HG03521 (cell line): Measurements from ENCODE around the gene DBI.

Experiments
- ATAC-seq: cut with Tn5 transposase; IDR thresholded peaks from one replicate; pipeline ENCODE4 v1.9.1; 2021; ENCODE audit warnings: mild to moderate bottlenecking, moderate library complexity; ENCODE audit not compliant: unreplicated experiment

DBI gene

GRCh38 chr2:119366649-119367471 lies at the start of gene DBI, which contains the start of gene C2orf76:
Gene DBI, plus strand, starts transcription at chr2:119366977. Its CDS starts 75 bp downstream, at chr2:119367052.
Gene C2orf76, minus strand, starts transcription at chr2:119366834. Its CDS starts 26,875 bp downstream, at chr2:119339959.
- ATAC-seq, result peak; percentile 95

DNA sequence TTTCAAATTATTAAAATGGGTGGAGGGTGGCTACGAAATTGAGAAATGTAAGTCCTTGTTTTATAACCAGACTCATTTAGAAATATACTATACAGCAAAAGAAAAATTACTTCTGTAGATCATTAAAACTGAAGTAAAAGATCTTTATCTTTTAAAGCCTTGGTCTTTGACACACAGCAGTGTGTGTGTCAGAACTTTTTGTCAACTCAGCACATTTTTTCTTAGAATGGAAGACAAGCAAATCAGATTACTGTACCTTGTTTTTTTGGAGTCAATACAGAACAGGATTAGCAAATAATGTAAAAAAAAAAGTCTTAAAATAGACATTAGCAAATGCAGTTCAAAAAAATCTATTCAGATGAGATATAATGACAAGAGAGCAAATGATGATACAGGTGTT lies 49.2 kb upstream of the DBI start:
- ATAC-seq, result no peak

- ATAC-seq, result no peak
Measured at GRCh38 chr2:119319593-119319992, 47.2 kb upstream of the DBI start.

DNA sequence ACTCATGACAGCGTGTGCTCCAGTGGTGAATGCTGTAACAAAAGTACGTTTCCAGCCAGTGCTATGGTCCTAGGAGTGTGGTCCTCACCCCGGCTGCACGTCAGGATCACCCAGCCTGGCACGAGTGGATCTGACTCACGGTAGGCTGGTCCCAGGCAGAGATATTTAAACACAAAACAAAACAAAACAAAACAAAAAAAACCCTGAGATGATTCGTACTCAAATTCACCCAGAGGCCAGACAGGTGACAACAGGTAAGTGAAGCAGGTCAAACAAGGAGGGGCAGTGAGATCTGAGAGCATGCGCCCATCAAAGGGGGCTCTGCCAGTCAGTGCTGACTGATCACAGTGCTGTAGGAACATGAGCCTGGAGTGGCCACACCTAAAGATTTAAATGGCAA lies 43.3 kb upstream of the DBI start:
- ATAC-seq, result no peak

GRCh38 chr2:119324685-119325270 lies 42.0 kb upstream of the DBI start:
- no peak for ATAC-seq

DNA sequence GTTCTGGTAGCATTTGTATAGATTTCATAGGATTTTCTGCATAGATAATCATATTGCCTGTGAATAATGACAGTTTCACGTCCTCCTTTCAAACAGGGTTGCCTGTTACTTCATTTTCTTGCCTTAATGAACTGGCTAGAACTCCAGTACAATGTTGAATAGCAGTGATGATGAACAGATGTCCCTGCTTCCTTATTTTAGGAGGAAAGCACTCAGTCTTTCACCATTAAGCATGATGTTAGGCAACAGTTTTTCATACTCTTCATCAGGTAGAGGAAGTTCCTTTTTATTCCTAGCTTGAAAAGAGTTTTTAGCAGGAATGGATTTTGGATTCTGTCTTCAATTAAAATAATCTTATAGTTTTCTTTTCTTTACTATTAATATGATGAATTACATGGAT lies 39.8 kb upstream of the DBI start:
- ATAC-seq, result no peak

DNA sequence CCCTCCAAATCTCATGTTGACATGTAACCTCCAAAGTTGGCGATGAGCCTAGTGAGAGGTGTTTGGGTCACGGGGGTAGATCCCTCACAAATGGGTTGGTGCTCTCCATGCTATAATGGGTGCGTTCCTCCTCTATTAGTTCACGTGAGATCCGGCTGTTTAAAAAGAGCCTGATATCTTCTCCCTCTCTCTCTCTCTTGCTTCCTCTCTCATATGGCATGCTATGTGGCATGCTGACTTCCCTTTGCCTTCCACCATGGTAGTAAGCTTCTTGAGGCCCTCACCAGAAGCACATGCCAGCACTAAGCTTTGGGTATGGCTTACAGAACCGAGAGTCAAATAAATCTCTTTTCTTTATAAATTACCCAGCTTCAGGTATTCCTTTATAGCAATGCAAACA lies 39.3 kb upstream of the DBI start:
- ATAC-seq, result no peak

DNA sequence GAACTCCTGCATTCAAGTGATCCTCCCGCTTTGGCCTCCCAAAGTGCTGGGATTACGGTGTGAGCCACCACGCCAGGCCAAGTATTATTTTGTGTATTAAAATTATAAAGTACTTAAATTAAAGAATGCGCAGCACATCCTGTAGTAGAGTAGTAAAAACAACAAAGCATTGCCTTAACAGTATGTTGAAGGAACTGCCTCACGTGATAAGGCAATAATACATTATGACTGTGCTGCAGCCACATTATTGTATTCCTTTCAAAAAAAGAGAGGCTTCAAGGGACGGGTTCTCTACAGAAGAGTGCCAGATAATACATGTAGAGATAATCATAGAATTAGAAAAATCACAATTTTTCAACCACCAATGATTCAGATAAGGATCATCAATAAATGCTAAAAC lies 33.8 kb upstream of the DBI start:
- no peak for ATAC-seq

GRCh38 chr2:119333360-119333759 lies 33.4 kb upstream of the DBI start:
- no peak for ATAC-seq

GRCh38 chr2:119333833-119334232 lies 32.9 kb upstream of the DBI start:
- no peak for ATAC-seq

DNA sequence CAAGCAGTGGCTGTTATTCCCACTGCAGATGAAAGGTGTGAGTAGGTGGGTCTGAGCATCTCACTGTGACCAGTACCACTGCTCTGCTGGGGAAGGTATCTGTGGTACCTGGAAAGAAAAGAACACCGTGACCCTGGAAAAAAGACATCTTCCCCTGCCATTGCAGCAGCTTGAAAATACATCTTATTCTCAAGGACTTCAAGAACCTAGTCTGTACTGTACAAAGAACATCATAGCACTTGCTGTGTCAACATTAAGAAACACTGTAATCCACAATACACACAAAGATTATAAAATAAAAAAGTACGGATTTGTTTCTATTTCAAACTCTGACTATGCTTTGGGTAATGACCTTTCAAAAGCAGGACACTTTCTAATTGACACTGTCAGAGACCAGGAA lies 29.0 kb upstream of the DBI start:
- no peak for ATAC-seq

GRCh38 chr2:119338272-119338671 lies 28.5 kb upstream of the DBI start:
- ATAC-seq, result no peak

GRCh38 chr2:119338826-119339561 lies 27.8 kb upstream of the DBI start:
- peak; percentile 99 for ATAC-seq

DNA sequence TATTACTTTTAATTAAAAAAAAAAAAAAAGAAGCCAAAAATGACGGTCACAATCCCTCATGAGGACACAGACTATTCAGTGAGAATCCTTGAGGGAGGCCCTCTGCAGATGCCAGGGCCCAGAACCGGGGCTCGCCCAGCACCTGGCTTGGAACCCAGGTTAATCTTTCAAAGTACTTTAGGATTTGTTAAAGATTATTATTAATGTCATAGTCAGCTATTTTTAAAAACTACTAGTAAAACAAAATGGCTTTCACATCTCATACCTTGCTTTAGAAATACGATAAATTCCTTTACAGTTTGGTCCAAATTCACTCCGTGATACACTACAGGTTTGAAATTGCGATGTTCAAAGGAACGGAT lies 27.2 kb upstream of the DBI start:
- ATAC-seq, result peak; percentile 13

DNA sequence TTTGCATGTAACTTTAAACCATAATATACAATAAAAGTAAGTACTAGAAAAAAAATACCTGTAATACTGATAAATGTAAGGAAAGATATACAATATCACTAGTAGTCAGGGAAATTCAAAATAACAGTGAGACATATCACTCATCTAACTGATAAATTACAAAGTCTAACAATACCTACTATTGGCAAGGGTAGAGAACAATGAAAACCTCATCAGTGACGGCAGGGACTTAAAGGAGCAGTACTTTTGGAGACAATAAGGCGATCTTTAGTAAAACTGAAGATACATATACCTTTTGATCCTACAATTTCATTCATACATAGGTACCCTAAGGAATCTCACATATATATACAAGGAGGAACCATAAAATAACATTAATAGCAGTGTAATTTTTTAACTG lies 25.1 kb upstream of the DBI start:
- no peak for ATAC-seq

GRCh38 chr2:119349289-119349688 lies 17.5 kb upstream of the DBI start:
- ATAC-seq, result no peak

GRCh38 chr2:119350311-119350998 lies 16.3 kb upstream of the DBI start:
- ATAC-seq, result no peak

DNA sequence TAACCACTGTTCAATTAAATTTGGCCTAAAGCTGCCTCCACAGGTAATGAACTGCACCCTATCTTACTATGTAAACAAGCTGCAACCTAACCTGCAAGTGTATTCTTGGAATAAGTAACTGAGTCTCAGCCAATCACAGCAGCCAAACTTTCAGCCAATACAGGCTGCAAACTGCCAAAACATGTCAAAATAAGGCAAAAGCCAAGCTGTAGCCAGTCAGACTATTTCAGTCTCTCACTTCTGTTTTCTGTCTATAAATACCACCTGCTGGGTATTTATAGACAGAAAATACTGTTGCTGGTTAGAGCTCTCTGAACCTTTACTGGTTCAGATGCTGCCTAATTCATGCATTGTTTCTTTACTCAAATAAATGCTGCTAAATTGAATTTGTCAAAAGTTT lies 14.4 kb upstream of the DBI start:
- peak; percentile 85 for ATAC-seq

DNA sequence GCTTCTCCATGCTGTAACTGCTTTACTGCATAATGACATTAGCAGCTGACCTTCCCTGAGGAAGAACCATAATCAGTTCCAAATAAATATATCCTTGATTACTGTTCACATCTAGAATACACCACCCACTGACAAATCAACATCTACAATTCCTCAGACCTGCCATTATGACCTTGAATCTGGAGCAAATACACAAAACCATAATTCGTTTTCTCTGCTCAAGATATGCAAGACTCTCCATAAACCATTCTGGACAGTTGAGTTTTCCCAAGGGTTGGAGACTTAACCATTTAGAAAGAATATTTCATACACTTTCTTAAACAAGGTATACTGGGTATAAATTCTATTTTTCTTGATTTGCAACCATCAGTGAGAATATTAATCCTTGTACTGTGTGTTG lies 11.9 kb upstream of the DBI start:
- ATAC-seq, result no peak

DNA sequence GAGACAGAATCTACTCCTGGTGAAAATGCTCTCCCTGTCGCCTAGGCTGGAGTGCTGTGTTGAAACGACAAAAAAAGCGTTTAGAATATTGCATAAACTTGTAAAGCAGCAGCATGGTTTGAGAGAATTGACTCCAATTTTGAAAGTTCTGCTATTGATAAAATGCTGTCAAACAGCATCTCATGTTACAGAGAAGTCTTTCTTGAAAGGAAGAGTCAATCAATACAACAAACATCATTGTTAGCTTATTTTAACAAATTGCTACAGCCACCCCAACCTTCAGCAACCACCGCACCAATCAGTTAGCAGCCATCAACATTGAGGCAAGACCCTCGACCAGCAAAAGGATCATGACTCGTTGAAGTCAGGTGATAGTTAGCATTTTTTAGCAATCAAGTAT lies 7.0 kb upstream of the DBI start:
- ATAC-seq, result no peak

- ATAC-seq, result no peak
Measured at GRCh38 chr2:119360423-119360966, 6.3 kb upstream of the DBI start.
